GM12801 (cell line): ENCODE data around the gene DNAJC4.

ENCODE experiments used
- CTCF ChIP-seq: IDR thresholded peaks from one replicate; pipeline ENCODE4 v1.5.1; 2011; ENCODE audit warnings: control low read depth; ENCODE audit not compliant: insufficient read length; ENCODE audit errors: extremely low read depth

The DNAJC4 gene

GRCh38 chr11:64239662-64240434, 9.5 kb downstream of the DNAJC4 start:
- no peak for TF ChIP-seq CTCF

- no peak for TF ChIP-seq CTCF
Measured at GRCh38 chr11:64240435-64241240, 10.3 kb downstream of the DNAJC4 start, which contains the start of gene FKBP2. Gene FKBP2 (plus strand): TSS chr11:64241095. CDS start chr11:64242388, 1,293 bp downstream.

- TF ChIP-seq CTCF, result no peak
Measured at GRCh38 chr11:64241241-64241490, 10.8 kb downstream of the DNAJC4 start.

- no peak for TF ChIP-seq CTCF
Measured at GRCh38 chr11:64241491-64242374, 11.4 kb downstream of the DNAJC4 start.

GRCh38 chr11:64243236-64243854, 13.0 kb downstream of the DNAJC4 start:
- TF ChIP-seq CTCF, result no peak

GRCh38 chr11:64244107-64244506, 13.8 kb downstream of the DNAJC4 start:
- no peak for TF ChIP-seq CTCF

- TF ChIP-seq CTCF, result no peak
Measured at GRCh38 chr11:64244966-64245365, 14.6 kb downstream of the DNAJC4 start.
